CD14-positive monocyte (primary cell): Measurements from ENCODE around the gene CSF2. TPM values are rescaled to one million over a fixed set of nuclear protein-coding genes. Genes with fewer than 3 reads are reported as not detected.

Source experiments
- DNase-seq, 3 donors: peaks; one replicate each; pipeline ENCODE4 v3.0.0-alpha.2; 2011 to 2022
- H2AFZ ChIP-seq: 2 replicates; pipeline ENCODE4 v1.6.0; 2012; ENCODE audit warnings: mild to moderate bottlenecking, low read depth, low read length, inconsistent platforms; ENCODE audit not compliant: insufficient read depth, poor library complexity, severe bottlenecking
- H3K27ac ChIP-seq, 2 donors: 1 replicate in 1 of 2; 2 replicates in 1 of 2; pipeline ENCODE4 v1.5.1; 2012 to 2013; ENCODE audit warnings: low read length in 2 of 2, control low read depth in 1 of 2, inconsistent platforms in 1 of 2, low read depth in 1 of 2, mild to moderate bottlenecking in 1 of 2
- H3K27me3 ChIP-seq, 2 donors: one replicate each; pipeline versions ENCODE4 v1.6.0 to v1.6.1; 2011 to 2013; ENCODE audit warnings: low read length in 2 of 2; ENCODE audit not compliant: control insufficient read depth in 2 of 2, insufficient read depth in 2 of 2
- H3K36me3 ChIP-seq, 2 donors: replicated peaks in 1 of 2; 1 replicate in 1 of 2; 2 replicates in 1 of 2; pipeline versions ENCODE4 v1.5.1 to v1.6.1; 2012 to 2013; ENCODE audit warnings: low read length in 2 of 2, control low read depth in 1 of 2, inconsistent platforms in 1 of 2, mild to moderate bottlenecking in 1 of 2; ENCODE audit not compliant: insufficient read depth in 2 of 2, control insufficient read depth in 1 of 2
- H3K4me1 ChIP-seq, 2 donors: 1 replicate in 1 of 2; 2 replicates in 1 of 2; pipeline versions ENCODE4 v1.5.1 to v1.6.1; 2012 to 2013; ENCODE audit warnings: low read length in 2 of 2, control low read depth in 1 of 2, inconsistent platforms in 1 of 2, mild to moderate bottlenecking in 1 of 2, moderate library complexity in 1 of 2; ENCODE audit not compliant: insufficient read depth in 2 of 2, control insufficient read depth in 1 of 2
- H3K4me2 ChIP-seq: replicated peaks from 2 replicates; pipeline ENCODE3; 2012; ENCODE audit warnings: low read length, moderate library complexity, mild to moderate bottlenecking; ENCODE audit not compliant: poor library complexity, severe bottlenecking; ENCODE audit errors: extremely low read depth
- H3K4me3 ChIP-seq, 3 experiments: fragments of 200-600 bp in 1 of 3; sonication (generic) in 1 of 3; replicated peaks in 1 of 3; 1 replicate in 2 of 3; 2 replicates in 1 of 3; pipeline ENCODE4 v1.5.1; 2011 to 2013; ENCODE audit warnings: low read length in 3 of 3, mild to moderate bottlenecking in 3 of 3, control low read depth in 2 of 3, low read depth in 2 of 3, inconsistent platforms in 1 of 3, moderate library complexity in 1 of 3
- H3K79me2 ChIP-seq: 2 replicates; pipeline ENCODE4 v1.6.0; 2012; ENCODE audit warnings: mild to moderate bottlenecking, control low read depth, inconsistent platforms, low read length, moderate library complexity; ENCODE audit not compliant: insufficient read depth
- H3K9ac ChIP-seq: 2 replicates; pipeline ENCODE4 v1.6.0; 2017; ENCODE audit warnings: low read length, mild to moderate bottlenecking; ENCODE audit not compliant: insufficient read depth, poor library complexity, severe bottlenecking
- H3K9me3 ChIP-seq, 2 donors: replicated peaks in 1 of 2; 1 replicate in 1 of 2; 2 replicates in 1 of 2; pipeline versions ENCODE4 v1.5.1 to v1.6.1; 2012 to 2013; ENCODE audit warnings: low read length in 2 of 2, control low read depth in 1 of 2; ENCODE audit not compliant: control insufficient read depth in 1 of 2, insufficient read depth in 1 of 2
- H4K20me1 ChIP-seq: 2 replicates; pipeline ENCODE4 v1.6.0; 2012; ENCODE audit warnings: mild to moderate bottlenecking, low read length, control low read depth, moderate library complexity; ENCODE audit not compliant: insufficient read depth
- H3K27ac Mint-ChIP-seq, 7 donors: one replicate each; pipeline ENCODE4 v1.8.0; 2020; ENCODE audit warnings: mild to moderate bottlenecking in 7 of 7, mixed read lengths in 7 of 7, moderate library complexity in 6 of 7, inconsistent platforms in 2 of 7
- H3K27me3 Mint-ChIP-seq, 3 donors: one replicate each; pipeline ENCODE4 v1.8.0; 2021 to 2022; ENCODE audit warnings: low read depth in 3 of 3, mild to moderate bottlenecking in 3 of 3, mixed read lengths in 3 of 3, moderate library complexity in 3 of 3, inconsistent platforms in 1 of 3
- H3K36me3 Mint-ChIP-seq, 2 donors: one replicate each; pipeline ENCODE4 v1.8.0; 2020; ENCODE audit warnings: mixed read lengths in 2 of 2, inconsistent platforms in 1 of 2, mild to moderate bottlenecking in 1 of 2
- H3K4me1 Mint-ChIP-seq: one replicate; pipeline ENCODE4 v1.8.0; 2020; ENCODE audit warnings: mild to moderate bottlenecking, mixed read lengths
- H3K4me3 Mint-ChIP-seq, 2 donors: one replicate each; pipeline ENCODE4 v1.8.0; 2020; ENCODE audit warnings: mild to moderate bottlenecking in 2 of 2, mixed read lengths in 2 of 2, moderate library complexity in 1 of 2
- H3K9me3 Mint-ChIP-seq, 7 donors: one replicate each; pipeline ENCODE4 v1.8.0; 2020 to 2022; ENCODE audit warnings: mixed read lengths in 7 of 7, mild to moderate bottlenecking in 6 of 7, moderate library complexity in 6 of 7, inconsistent platforms in 2 of 7
- CTCF ChIP-seq: fragments of 200-600 bp; IDR thresholded peaks from one replicate; pipeline ENCODE4 v1.8.0; 2022; ENCODE audit warnings: antibody characterized with exemption, mild to moderate bottlenecking
- WGBS: methylation state at CpG from one replicate; pipeline ENCODE4 v1.1.5; 2013; ENCODE audit warnings: missing lambda C conversion rate; ENCODE audit not compliant: insufficient coverage; 5-methylcytosine and 5-hydroxymethylcytosine counted together
- intact Hi-C, 2 donors: fragments of 100-400 bp; cut with micrococcal nuclease; formaldehyde crosslinking; loops; one replicate each; pipeline versions ENCODE4 v1.15.0 to v1.15.1; 2023
- polyA plus RNA-seq, 3 donors: library from polyadenylated mRNA; depleted of rRNA in 1 of 3; unstranded in 2 of 3; stranded (reverse) in 1 of 3; fragments of 300-500 nt in 2 of 3; fragments of >200 nt in 1 of 3; fragmentation: Illumina TruSeq in 2 of 3; gene quantifications; 1 replicate in 2 of 3; 2 replicates in 1 of 3; pipeline ENCODE4 v1.2.3, GENCODE V29; 2012 to 2021

CSF2 gene
- polyA plus RNA-seq, 3 donors = not detected

GRCh38 chr5:132069994-132070393, 3.6 kb upstream of the CSF2 start:
- Histone ChIP-seq H3K9me3 (no peaks in the 10 kb centered on the region), H3K27me3 (peaks cover 14 to 51% of the 10 kb centered on the region in 2 donors), H3K36me3 (no peaks in the 10 kb centered on the region), H2AFZ (no peak overlapping the region), H3K27ac (no peak overlapping the region), H3K9ac (no peak overlapping the region), H3K4me1 (peaks cover 11 to 22% of the 10 kb centered on the region in 2 donors), H4K20me1 (no peaks in the 10 kb centered on the region), H3K4me3 (no peak overlapping the region), H3K79me2 (no peaks in the 10 kb centered on the region), H3K4me2 (no peak overlapping the region)
- no peak overlapping the region for H3K27ac Mint-ChIP-seq
- WGBS = 100% methylated on average over 1 of the region's 3 CpGs
- H3K4me1 Mint-ChIP-seq = peaks cover 29% of the 10 kb centered on the region
- peaks cover 0 to 5% (median 0%) of the 10 kb centered on the region in 7 donors for H3K9me3 Mint-ChIP-seq
- no peak for DNase-seq
- TF ChIP-seq CTCF = no peak
- H3K36me3 Mint-ChIP-seq = peaks cover 0 to 4% of the 10 kb centered on the region in 2 donors
- no peak overlapping the region for H3K4me3 Mint-ChIP-seq
- intact Hi-C loops = loop anchor here in 1 of 2 donors (5.0 kb wide), 3 partner anchors 32 to 107 kb away; no protein-coding TSS in a partner anchor
- peaks cover 46 to 75% (median 55%) of the 10 kb centered on the region in 3 donors for H3K27me3 Mint-ChIP-seq

GRCh38 chr5:132070460-132071337, 2.9 kb upstream of the CSF2 start:
- Histone ChIP-seq H3K27ac (no peak overlapping the region), H3K27me3 (peaks cover 14 to 51% of the 10 kb centered on the region in 2 donors), H3K9me3 (no peaks in the 10 kb centered on the region), H3K36me3 (no peaks in the 10 kb centered on the region), H2AFZ (no peak overlapping the region), H3K4me3 (no peak overlapping the region), H3K4me1 (peaks cover 11 to 22% of the 10 kb centered on the region in 2 donors), H3K4me2 (no peak overlapping the region), H3K79me2 (no peaks in the 10 kb centered on the region), H4K20me1 (no peaks in the 10 kb centered on the region), H3K9ac (no peak overlapping the region)
- H3K27me3 Mint-ChIP-seq = peaks cover 46 to 76% (median 55%) of the 10 kb centered on the region in 3 donors
- H3K9me3 Mint-ChIP-seq = peaks cover 0 to 5% (median 0%) of the 10 kb centered on the region in 7 donors
- peak overlapping the region in 2 of 7 donors; percentile 7 to 42 for H3K27ac Mint-ChIP-seq
- 8% methylated on average over 11 of the region's 13 CpGs for WGBS
- H3K36me3 Mint-ChIP-seq = peaks cover 0 to 4% of the 10 kb centered on the region in 2 donors
- intact Hi-C loops = no loop called here
- DNase-seq = peak; percentile 24 to 70 (median 24)
- peak overlapping the region in 1 of 2 donors; percentile 84 for H3K4me3 Mint-ChIP-seq
- no peak for TF ChIP-seq CTCF
- H3K4me1 Mint-ChIP-seq = peaks cover 29% of the 10 kb centered on the region
